ENCODE results near the gene ATF7IP.

ATF7IP gene

GRCh38 chr12:14417715-14418114 is 52.2 kb downstream of the ATF7IP start:
- TF ChIP-seq CTCF (conservative IDR thresholded peaks at IDR 0.05; ENCODE audit: control insufficient read depth, insufficient read depth, low read depth, low read length): no peak
- peak; percentile 93 for DNase-seq (ENCODE audit: low read depth)
- H3K4me3 ChIP-seq (ENCODE audit: control insufficient read depth, low read depth, low read length): no peak overlapping the region

GRCh38 chr12:14418451-14418890 is 53.0 kb downstream of the ATF7IP start:
- no peak overlapping the region for H3K4me3 ChIP-seq (ENCODE audit: control insufficient read depth, low read depth, low read length)
- peak; percentile 35 for TF ChIP-seq CTCF (conservative IDR thresholded peaks at IDR 0.05; ENCODE audit: control insufficient read depth, insufficient read depth, low read depth, low read length)
- peak; percentile 61 for DNase-seq (ENCODE audit: low read depth)

GRCh38 chr12:14422516-14423230 is 57.2 kb downstream of the ATF7IP start:
- TF ChIP-seq CTCF (conservative IDR thresholded peaks at IDR 0.05; ENCODE audit: control insufficient read depth, insufficient read depth, low read depth, low read length): no peak
- no peak overlapping the region for H3K4me3 ChIP-seq (ENCODE audit: control insufficient read depth, low read depth, low read length)
- DNase-seq (ENCODE audit: low read depth): no peak

- DNase-seq (ENCODE audit: low read depth): no peak
- TF ChIP-seq CTCF (conservative IDR thresholded peaks at IDR 0.05; ENCODE audit: control insufficient read depth, insufficient read depth, low read depth, low read length): no peak
These were observed 59.1 kb downstream of the ATF7IP start for GRCh38 chr12:14424545-14424944.

GRCh38 chr12:14426792-14427191 is 61.3 kb downstream of the ATF7IP start:
- no peak for DNase-seq (ENCODE audit: low read depth)
- TF ChIP-seq CTCF (conservative IDR thresholded peaks at IDR 0.05; ENCODE audit: control insufficient read depth, insufficient read depth, low read depth, low read length): no peak
- no peak overlapping the region for H3K4me3 ChIP-seq (ENCODE audit: control insufficient read depth, low read depth, low read length)

More at GRCh38 chr12:14424545-14424944, 59.1 kb downstream of the ATF7IP start:
- H3K4me3 ChIP-seq (ENCODE audit: control insufficient read depth, low read depth, low read length): no peak overlapping the region

- no peak for TF ChIP-seq CTCF (conservative IDR thresholded peaks at IDR 0.05; ENCODE audit: control insufficient read depth, insufficient read depth, low read depth, low read length)
- no peak for DNase-seq (ENCODE audit: low read depth)
- H3K4me3 ChIP-seq (ENCODE audit: control insufficient read depth, low read depth, low read length): no peak overlapping the region
These were observed 62.4 kb downstream of the ATF7IP start for GRCh38 chr12:14427929-14428328.
